Measurements from ENCODE around the gene PUS7. TPM values are rescaled to one million over a fixed set of nuclear protein-coding genes. Genes with fewer than 3 reads are reported as not detected.

The PUS7 gene
- total RNA-seq, 1 donor from 2014 or later, result 8.4 TPM

- TF ChIP-seq CTCF (IDR thresholded peaks at IDR 0.05), result no peak
- intact Hi-C loops (cut with DNase I), result no loop called here
- H3K9me3 ChIP-seq, result no peaks in the 10 kb centered on the region
- H3K4me1 ChIP-seq, result no peaks in the 10 kb centered on the region
- no peaks in the 10 kb centered on the region for H3K27me3 ChIP-seq (ENCODE audit: low read depth)
- DNase-seq (no peak), ATAC-seq (no peak)
- H3K36me3 ChIP-seq, result peaks cover 10% of the 10 kb centered on the region
- H3K4me3 ChIP-seq, result no peak overlapping the region
- H3K27ac ChIP-seq, result no peak overlapping the region
These were observed 44.2 kb downstream of the PUS7 start for GRCh38 chr7:105477908-105478307.

GRCh38 chr7:105474045-105474444 is 48.0 kb downstream of the PUS7 start:
- no peak overlapping the region for H3K4me3 ChIP-seq
- ATAC-seq (no peak), DNase-seq (no peak)
- H3K4me1 ChIP-seq, result no peaks in the 10 kb centered on the region
- intact Hi-C loops (cut with DNase I), result no loop called here
- no peak for TF ChIP-seq CTCF (IDR thresholded peaks at IDR 0.05)
- H3K36me3 ChIP-seq, result peaks cover 4% of the 10 kb centered on the region
- no peak overlapping the region for H3K27ac ChIP-seq
- no peaks in the 10 kb centered on the region for H3K27me3 ChIP-seq (ENCODE audit: low read depth)
- H3K9me3 ChIP-seq, result no peaks in the 10 kb centered on the region

GRCh38 chr7:105473163-105473562 is 48.9 kb downstream of the PUS7 start:
- TF ChIP-seq CTCF (IDR thresholded peaks at IDR 0.05), result no peak
- Histone ChIP-seq H3K36me3 (peaks cover 4% of the 10 kb centered on the region), H3K27ac (no peak overlapping the region), H3K9me3 (no peaks in the 10 kb centered on the region), H3K4me1 (no peaks in the 10 kb centered on the region), H3K27me3 (ENCODE audit: low read depth) (no peaks in the 10 kb centered on the region), H3K4me3 (no peak overlapping the region)
- intact Hi-C loops (cut with DNase I), result no loop called here
- no peak for ATAC-seq
- no peak for DNase-seq

- Histone ChIP-seq H3K4me3 (no peak overlapping the region), H3K27me3 (ENCODE audit: low read depth) (no peaks in the 10 kb centered on the region), H3K4me1 (no peaks in the 10 kb centered on the region), H3K9me3 (no peaks in the 10 kb centered on the region), H3K27ac (no peak overlapping the region), H3K36me3 (peaks cover 5% of the 10 kb centered on the region)
- intact Hi-C loops (cut with DNase I), result no loop called here
- no peak for TF ChIP-seq CTCF (IDR thresholded peaks at IDR 0.05)
- ATAC-seq (no peak), DNase-seq (no peak)
These were observed 51.2 kb downstream of the PUS7 start for GRCh38 chr7:105470846-105471245.

- TF ChIP-seq CTCF (IDR thresholded peaks at IDR 0.05), result no peak
- Histone ChIP-seq H3K4me3 (no peak overlapping the region), H3K9me3 (no peaks in the 10 kb centered on the region), H3K27ac (no peak overlapping the region), H3K27me3 (ENCODE audit: low read depth) (no peaks in the 10 kb centered on the region), H3K4me1 (no peaks in the 10 kb centered on the region), H3K36me3 (peaks cover 10% of the 10 kb centered on the region)
- intact Hi-C loops (cut with DNase I), result no loop called here
- ATAC-seq, result no peak
- no peak for DNase-seq
These were observed 52.0 kb downstream of the PUS7 start for GRCh38 chr7:105470090-105470489.

Measured in lower lobe of right lung (tissue), 2 donors.